Esophagus squamous epithelium (tissue), 4 donors: ENCODE results near the gene ETV6.

Source experiments
- CTCF ChIP-seq, 6 experiments: fragments of 450-650 bp in 4 of 6; fragments of 200-600 bp in 2 of 6; sonication (generic) in 2 of 6; IDR thresholded peaks; one replicate each; pipeline ENCODE4 v1.5.1; 2016 to 2019; ENCODE audit warnings: antibody characterized with exemption in 6 of 6, mild to moderate bottlenecking in 4 of 6, moderate library complexity in 4 of 6
- POLR2A ChIP-seq, 4 donors: fragments of 450-650 bp; IDR thresholded peaks; one replicate each; pipeline ENCODE4 v1.6.1; 2017; ENCODE audit warnings: antibody characterized with exemption in 4 of 4, mild to moderate bottlenecking in 4 of 4, moderate library complexity in 3 of 4

GRCh38 chr12:11885261-11886038, 236.0 kb downstream of the ETV6 start:
- TF ChIP-seq CTCF (IDR thresholded peaks at IDR 0.05) = no peak
- TF ChIP-seq POLR2A (IDR thresholded peaks at IDR 0.05) = no peak
